HG03066 (cell line): ENCODE results near the gene AFDN.

Source experiments
- ATAC-seq: cut with Tn5 transposase; IDR thresholded peaks from one replicate; pipeline ENCODE4 v1.9.1; 2021; ENCODE audit warnings: low read depth; ENCODE audit not compliant: unreplicated experiment

Gene AFDN

GRCh38 chr6:167863897-167864296, 37.2 kb downstream of the AFDN start:
- ATAC-seq: no peak

GRCh38 chr6:167866642-167867041, 39.9 kb downstream of the AFDN start:
- no peak for ATAC-seq

- ATAC-seq: no peak
These were observed 43.6 kb downstream of the AFDN start for GRCh38 chr6:167870321-167870720.

GRCh38 chr6:167872538-167873210, 46.0 kb downstream of the AFDN start:
- ATAC-seq: no peak

GRCh38 chr6:167877994-167878779, 51.5 kb downstream of the AFDN start:
- no peak for ATAC-seq

- ATAC-seq: no peak
These were observed 52.9 kb downstream of the AFDN start for GRCh38 chr6:167879612-167880011.

GRCh38 chr6:167881327-167881726, 54.6 kb downstream of the AFDN start:
- no peak for ATAC-seq

- ATAC-seq: no peak
These were observed 55.5 kb downstream of the AFDN start for GRCh38 chr6:167882244-167882643.

- ATAC-seq: no peak
These were observed 61.4 kb downstream of the AFDN start for GRCh38 chr6:167888098-167888497.

GRCh38 chr6:167892835-167893815, 66.4 kb downstream of the AFDN start:
- ATAC-seq: peak; percentile 69

GRCh38 chr6:167894965-167895364, 68.3 kb downstream of the AFDN start:
- ATAC-seq: no peak

GRCh38 chr6:167896648-167897047, 69.9 kb downstream of the AFDN start:
- ATAC-seq: no peak

GRCh38 chr6:167898673-167899311, 72.1 kb downstream of the AFDN start:
- ATAC-seq: no peak

GRCh38 chr6:167904791-167905190, 78.1 kb downstream of the AFDN start:
- ATAC-seq: no peak

GRCh38 chr6:167906899-167907298, 80.2 kb downstream of the AFDN start:
- no peak for ATAC-seq

GRCh38 chr6:167907837-167908681, 81.3 kb downstream of the AFDN start:
- no peak for ATAC-seq

GRCh38 chr6:167910007-167910406, 83.3 kb downstream of the AFDN start:
- no peak for ATAC-seq

- no peak for ATAC-seq
These were observed 83.9 kb downstream of the AFDN start for GRCh38 chr6:167910652-167911051.

- ATAC-seq: no peak
These were observed 85.8 kb downstream of the AFDN start for GRCh38 chr6:167912494-167912893.

- ATAC-seq: no peak
These were observed 87.0 kb downstream of the AFDN start for GRCh38 chr6:167913699-167914098.
